C4-2B (cell line): ENCODE measurements around the gene ZNF169.

Experiments used
- CTCF ChIP-seq: fragments of 450-650 bp; conservative IDR thresholded peaks from 2 replicates; pipeline ENCODE4 v1.5.1; 2017; ENCODE audit warnings: mild to moderate bottlenecking
- ZFX ChIP-seq: fragments of 450-650 bp; IDR thresholded peaks from 2 replicates; pipeline ENCODE4 v1.6.1; 2017

- TF ChIP-seq CTCF = no peak
- no peak for TF ChIP-seq ZFX
Measured at GRCh38 chr9:94222870-94223269, 36.2 kb upstream of the ZNF169 start.
